GM18873 (cell line): ENCODE data around the gene BICD2.
A peak's percentile ranks its signal among the peaks of the same experiment; 100 is the strongest.

ENCODE experiments used
- ATAC-seq: cut with Tn5 transposase; IDR thresholded peaks from one replicate; pipeline ENCODE4 v1.9.1; 2021; ENCODE audit warnings: mild to moderate bottlenecking, moderate library complexity, moderate number of reproducible peaks; ENCODE audit not compliant: unreplicated experiment, low FRiP score

The BICD2 gene

DNA sequence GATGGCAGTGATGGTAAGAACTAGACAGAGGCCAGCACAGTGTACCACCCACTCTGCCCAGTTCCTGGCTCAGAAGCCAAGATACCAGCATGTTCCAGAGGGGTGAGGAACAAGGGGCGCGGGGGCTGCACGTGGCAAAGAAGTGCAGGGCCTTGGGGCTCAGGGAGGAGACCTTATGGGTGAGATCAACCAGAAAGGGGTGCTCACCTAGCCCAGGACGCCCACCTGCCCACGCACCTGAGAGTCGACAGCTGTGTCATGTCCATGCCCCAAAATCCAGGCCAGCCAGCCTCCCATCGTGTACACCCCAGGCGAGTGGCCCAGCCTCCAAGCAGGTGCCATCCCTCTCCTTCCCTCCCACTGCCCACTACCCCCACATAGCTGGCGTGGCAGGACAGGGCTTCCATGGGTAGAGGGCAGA, 34.9 kb downstream of the BICD2 start:
- no peak for ATAC-seq

DNA sequence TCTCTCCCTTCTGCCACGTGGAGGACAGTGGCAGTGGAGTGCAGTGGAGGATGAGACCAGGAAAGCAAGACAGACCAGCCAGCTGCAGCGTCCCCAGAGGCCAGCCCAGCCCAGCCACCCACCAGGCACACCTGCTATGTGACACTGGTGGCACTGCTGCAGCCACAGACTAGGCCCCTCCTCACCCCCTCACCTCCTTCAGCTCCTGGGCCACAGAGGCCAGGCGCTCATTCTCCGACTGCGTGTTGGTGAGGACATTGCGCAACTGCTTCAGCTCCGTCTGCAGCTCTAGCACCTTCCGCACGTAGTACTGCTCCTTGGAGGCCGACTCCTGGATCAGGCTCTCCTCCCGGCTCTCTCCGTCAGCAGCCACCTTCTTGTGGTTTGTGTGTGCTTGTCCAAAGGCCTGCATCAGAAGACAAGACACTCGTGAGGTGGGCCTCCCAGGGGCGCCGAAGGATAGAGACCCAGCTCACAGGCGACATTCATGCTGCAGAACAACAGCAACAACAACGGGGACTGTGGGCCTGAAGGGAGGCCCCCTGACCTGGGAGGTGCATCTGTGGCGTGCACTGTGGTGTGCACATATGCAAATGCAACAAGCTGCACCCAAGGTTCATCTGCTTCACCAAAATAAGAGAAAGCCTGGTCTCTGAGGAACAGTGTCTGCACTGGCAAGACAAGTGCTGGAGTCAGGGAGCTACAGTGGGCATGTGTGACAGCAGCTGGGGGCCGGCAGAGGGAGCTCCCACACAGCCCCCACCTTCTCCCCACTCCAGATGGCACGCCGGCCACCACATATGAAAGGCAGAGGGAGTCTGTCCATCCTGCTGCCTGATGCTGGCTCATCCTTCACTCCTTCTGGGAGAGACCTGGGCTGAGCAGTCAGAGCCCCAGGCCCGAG, 35.5 kb downstream of the BICD2 start:
- ATAC-seq: peak; percentile 63

DNA sequence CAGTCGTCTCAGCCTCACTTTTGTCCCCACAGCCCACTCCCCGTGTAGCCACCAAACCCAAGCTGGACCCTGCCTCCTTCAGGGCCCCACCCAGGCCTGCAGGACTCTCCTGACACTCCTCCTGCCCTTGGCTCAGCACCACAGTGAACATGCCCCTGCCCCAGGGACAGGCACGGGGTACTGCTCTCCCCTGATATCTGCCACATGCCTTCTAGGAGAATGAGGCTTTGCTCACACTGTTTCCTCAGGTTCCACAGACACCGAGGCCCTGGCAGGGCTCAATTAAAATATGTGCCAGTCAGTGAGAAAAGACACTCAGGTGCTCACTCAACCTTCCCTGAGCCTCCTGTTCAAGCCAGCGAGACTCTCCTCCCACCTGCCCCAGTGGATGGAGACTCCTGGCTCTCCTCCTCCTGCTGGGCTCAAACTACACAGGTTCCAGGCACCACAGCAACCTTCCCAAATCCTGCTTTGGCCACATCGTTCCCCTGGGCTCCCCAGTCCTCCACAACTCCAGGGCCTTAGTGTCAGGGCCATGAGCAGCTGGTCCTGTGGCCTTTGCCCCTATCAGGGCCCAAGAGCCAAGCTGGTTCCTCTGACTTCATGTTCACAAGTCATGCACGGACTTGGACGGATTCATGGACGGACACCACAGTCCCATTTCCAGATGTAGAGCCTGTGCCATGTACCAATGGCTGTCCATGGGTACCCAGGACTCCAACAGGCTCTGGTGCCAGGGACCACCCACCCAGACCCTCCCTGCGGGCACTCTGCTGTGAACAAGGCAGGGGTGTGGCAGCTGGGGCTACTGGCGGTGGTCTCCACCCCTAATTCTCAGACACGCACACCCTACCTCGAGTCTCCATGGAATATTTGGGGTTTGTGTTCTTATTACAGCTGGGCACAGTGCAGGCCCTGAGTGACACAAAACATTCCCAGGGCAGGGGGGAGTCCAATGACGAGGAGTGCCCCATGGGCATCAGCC, 36.6 kb downstream of the BICD2 start:
- ATAC-seq: no peak

DNA sequence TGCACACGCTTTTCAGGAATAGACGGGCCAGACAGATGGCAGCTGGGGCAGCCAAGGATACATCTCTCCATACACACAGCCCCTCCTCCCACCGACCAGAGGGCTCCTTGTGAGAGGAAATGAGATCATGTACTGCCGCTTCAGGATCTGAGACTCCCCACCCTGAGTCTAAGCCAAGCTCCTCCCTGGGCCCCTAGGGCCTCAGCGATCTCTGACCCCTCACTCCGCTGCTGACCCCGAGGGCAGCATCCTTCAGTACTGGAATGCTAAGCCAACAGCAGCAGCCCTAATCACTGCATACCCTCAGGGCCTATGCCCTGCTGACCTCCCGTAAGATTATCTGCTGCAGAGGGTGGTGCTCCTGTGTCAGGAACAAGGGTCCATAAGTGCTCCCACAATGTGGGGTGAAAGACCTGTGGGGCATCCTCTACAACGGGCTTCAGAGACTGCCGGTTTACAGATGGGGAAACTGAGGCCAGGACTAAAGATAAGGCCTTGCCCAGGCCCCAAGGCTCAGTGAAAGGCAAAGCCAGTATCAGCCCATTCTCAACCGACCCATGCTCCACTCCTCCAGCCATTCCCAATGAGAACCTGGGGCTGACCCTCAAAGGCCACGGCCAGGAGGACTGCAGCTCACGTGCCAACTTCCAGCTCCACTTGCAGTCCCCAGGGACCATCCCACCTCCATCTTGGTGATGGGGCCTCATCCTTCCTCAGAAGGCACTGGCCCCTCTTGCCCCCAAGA, 37.5 kb downstream of the BICD2 start:
- no peak for ATAC-seq

DNA sequence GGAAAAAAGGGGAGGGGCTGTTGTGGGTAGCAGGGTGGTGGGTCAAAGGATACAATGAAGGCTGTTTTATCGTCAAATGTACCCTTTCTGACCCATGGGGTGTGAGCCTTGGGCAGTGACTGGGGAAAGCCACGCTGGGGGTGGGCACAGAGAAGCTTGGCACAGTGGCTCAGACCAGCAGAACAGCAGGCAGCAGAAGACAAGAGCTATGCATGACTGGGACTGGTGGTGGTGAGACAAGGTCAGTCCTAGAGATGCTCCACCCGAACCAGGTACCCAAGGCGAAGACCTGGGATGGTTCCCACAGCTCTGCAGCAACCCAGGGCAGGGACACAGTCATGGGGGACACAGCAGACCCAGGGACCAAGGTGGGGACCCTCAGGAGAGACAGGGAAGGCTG, 38.3 kb downstream of the BICD2 start:
- no peak for ATAC-seq

DNA sequence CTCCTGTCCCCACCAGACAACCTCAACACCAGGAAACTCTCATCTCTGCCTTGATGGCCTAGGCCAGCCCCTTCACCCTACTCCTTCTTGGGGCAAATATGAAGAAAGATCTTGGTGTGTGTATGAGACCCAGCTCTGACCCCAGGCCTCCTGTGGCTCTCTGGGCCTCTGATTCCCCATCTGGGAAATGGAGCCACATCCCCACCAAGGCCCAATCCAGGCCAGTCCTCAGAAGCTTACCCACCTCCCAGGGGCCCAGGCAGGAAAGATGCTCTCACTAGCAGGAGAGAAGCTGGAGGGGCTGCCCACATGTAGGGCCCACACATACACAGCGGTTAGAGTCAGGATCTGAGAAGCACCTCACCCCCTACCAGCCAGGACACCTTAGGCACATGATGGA, 38.9 kb downstream of the BICD2 start:
- no peak for ATAC-seq

DNA sequence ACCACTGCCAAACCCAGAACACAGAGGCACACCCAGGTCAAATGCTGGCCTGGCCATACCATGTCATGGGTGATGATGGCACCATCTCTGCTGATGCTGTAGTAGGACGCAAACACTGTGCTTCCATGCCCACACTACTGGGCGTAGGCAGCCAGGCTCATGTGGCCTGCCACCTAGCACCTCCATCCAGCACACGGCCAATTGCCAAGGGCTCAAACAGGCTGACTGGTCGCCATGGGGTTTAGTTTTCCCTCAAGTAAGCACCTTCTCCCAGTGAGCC, 39.4 kb downstream of the BICD2 start:
- ATAC-seq: no peak

DNA sequence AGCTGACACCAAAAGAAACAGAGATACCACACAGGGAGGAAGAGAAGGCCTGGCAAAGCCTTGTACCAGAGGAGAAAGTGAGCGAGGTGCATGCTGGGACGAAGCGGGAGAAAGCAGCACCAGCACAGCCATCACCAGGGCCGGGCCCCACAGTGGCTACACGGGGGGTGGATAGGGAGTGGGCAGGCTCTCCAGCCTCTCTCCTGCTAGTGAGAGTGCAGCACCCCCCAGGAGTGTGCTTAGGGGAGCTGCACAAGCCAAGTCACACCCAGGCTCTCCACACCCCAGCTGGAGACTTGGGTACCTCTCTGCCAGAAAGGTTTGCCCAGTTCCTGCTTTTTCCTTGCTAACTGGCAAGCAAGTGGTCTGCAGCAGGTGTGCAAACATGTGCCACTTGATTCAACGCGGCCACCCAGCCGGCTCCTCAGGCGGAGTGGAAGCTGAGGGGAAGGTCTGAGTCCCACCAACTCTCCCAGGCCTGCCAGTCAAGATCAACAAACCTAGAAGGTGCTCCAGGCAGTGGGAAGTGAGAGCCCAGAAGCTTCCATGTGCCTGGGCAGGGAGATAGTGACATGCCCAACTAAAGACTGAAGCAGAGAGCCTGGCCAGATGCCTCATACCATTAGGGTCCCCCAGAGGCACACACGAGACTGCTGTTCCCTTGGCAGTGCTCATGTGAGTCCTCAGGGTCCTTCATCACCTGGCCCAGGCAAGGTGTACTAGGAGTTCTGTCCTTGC, 39.9 kb downstream of the BICD2 start:
- ATAC-seq: no peak

DNA sequence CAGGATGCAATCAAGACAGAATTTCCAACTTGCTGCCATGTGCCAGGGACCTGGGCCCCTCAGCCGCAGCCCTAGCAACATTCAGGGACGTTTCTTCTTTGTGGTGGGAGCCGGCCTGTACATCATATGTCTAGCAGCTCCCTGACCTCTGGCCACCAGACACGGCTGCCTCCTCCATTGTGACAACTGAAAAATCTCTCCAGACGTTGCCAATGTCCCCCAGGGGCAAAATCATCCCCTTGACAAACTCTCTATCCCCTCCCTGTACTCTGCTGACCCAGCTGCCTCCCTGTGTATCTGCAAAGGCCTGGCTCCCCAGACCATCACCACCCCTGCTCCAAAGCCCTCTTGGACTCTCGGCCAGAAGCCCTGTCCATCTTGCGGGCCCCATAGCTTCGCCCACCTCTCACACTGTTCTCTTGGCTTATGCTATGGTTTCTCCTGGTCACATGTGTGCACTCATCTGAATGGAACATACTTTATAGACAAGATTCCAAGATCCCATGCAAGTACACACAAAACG, 40.8 kb downstream of the BICD2 start:
- no peak for ATAC-seq

DNA sequence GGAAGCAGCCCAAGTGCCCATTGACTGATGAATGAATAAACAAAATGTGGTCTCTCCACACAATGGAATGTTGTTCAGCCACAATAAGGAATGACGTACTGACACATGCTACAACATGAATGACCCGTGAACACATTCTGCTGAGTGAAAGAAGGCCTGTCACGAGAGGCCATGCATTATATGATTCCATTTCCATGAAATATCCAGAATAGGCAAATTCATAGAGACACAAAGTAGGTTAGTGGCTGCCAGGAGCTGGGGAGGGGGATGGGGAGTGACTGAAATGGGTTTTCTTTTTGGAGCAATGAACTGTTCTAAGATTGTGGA, 41.4 kb downstream of the BICD2 start:
- ATAC-seq: no peak

DNA sequence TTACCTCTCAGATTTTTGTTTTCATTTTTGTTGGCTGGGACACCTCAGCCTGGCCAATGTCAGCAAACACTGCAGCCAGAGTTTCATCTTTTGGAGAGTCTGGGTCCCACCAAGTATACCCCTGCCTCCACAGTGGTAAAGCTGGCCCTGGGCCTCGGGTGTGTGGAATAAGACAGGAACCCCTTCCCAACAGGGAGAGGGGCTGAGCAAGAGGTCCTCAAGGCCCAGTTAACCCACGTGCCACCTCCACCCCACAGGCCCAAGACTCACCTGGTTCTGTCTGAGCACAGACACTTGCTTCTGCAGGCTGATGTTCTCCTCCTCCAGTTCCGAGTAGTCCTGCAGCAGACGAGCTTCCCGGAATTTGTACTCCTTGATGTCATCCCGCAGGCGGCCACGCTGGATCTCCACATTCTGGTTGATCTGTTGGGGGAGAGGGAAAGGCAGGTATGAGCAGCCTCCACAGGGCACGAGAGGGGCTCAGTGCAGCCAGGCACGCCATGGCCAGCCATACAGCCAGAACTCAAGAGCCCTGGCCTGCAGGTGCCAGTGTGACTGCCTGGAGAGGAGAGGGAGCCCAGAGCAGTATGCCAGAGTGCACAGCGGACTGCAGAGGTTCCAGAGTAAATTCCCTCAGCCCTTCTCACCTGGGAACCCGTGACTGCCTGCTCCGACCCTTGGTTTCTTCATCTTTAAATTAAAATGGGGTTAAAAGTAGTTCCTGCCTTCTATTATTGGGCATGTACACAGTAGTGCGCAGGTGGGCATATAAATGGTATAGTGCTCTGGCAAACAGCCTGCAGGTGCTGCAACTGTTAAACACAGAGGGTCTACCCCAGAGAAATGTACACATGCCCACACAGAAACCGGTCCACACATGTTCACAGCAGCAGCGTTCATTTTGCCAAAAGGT, 42.0 kb downstream of the BICD2 start:
- ATAC-seq: no peak

DNA sequence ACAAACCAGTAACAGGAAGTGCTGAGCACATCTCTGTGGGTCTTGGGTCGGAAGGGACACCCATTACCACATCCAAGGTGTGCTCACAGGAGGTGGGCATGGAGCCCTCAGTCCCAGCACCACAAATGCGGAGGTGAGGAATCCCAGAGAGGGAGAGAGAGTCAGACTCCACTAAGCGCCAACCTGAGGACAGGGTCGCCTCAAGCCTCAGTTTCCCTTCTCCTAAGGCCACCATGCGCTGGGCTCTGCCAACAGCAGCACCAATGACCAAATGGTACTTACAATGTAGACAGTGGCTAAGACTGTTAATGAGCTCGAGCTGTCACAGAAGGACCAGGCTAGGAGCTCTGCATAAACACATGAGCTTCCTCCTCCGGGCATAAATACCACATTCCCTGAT, 43.1 kb downstream of the BICD2 start:
- no peak for ATAC-seq

DNA sequence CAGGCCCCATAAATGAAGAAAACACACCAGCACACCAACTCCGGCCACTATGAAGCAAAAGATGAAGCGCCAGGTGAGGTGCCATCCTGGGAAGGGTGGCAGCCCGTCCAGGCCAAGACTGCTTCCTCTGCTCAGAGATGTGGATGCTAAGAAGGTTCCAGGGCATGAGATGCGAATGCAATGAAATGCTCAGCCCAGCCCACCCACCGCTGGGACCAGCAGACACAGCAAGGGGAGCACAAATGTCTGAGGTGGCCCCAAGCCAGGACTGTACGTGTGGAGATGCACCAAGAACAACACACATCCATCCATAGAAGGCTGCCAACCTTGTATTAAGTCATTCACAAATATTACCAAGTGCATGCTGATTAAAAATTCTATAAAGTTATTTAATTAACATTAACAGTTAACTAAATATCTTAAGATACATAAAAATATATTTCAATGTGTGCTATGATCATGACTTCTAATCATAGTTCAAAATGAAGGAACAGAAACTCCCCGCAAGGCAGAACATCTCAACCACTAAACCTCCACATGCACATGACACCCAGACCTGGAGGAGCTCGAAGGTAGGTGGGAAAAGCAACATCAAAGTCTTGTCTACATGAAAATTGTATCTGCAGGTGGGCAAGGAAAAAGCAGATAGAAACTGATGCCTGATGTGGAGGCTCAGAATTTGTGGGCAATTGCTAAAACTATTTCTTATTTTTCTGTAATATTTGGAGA, 43.7 kb downstream of the BICD2 start:
- ATAC-seq: no peak

DNA sequence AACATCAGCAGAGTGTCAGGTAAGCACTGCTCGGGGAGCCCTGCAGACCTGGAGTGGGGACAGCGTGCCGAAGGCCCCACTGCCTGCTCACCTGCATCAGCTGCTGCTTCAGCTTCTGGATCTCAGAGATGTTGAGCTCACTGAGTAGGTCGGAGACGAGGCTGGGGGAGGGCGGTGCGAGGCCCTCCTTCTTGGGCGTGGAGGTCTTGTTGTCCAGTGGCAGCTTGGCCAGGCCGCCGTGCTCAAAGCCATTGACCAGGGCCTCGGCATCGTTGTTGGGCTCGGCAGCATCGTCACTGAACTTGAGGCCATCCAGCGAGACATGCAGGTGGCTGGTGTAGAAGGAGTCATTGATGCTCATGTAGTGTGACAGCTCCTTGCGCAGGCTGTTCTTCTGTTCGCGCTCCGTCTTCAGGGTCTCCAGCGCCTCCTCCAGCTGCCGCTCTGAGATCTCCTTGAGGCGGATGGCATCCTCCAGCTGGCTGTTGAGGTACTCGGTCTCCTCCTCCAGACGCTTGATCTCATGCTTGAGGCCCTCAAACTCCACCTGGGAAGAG, 44.3 kb downstream of the BICD2 start:
- no peak for ATAC-seq

DNA sequence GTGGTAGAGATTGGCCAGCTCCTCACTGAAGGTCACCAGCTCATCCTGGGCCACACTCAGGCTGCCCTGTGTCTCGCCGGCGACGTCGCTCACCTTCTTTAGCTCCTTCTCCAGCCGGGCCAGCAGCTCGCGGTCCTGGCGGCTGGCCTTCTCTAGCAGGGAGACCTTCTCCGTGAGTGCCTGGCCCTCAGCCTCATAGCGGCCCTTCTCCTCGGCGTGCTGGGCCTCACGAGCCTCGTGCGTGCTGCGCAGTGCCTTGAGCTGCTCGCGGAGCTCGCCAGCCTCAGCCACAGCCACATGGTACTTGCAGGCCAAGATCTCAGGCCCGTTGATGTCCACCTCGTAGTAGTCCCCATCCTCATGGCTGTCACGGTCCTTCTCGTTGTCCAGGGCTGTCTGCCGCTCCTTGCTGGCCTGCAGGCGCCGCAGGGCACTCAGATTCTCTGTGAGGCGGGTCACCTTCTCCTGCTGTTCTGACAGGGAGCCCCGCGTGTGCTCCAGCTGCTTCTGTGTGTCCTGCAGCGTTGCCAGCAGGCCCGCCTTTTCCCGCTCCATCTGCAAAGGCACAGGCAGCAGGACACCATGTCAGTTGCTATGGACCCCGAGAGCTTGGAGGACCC, 45.5 kb downstream of the BICD2 start:
- no peak for ATAC-seq

DNA sequence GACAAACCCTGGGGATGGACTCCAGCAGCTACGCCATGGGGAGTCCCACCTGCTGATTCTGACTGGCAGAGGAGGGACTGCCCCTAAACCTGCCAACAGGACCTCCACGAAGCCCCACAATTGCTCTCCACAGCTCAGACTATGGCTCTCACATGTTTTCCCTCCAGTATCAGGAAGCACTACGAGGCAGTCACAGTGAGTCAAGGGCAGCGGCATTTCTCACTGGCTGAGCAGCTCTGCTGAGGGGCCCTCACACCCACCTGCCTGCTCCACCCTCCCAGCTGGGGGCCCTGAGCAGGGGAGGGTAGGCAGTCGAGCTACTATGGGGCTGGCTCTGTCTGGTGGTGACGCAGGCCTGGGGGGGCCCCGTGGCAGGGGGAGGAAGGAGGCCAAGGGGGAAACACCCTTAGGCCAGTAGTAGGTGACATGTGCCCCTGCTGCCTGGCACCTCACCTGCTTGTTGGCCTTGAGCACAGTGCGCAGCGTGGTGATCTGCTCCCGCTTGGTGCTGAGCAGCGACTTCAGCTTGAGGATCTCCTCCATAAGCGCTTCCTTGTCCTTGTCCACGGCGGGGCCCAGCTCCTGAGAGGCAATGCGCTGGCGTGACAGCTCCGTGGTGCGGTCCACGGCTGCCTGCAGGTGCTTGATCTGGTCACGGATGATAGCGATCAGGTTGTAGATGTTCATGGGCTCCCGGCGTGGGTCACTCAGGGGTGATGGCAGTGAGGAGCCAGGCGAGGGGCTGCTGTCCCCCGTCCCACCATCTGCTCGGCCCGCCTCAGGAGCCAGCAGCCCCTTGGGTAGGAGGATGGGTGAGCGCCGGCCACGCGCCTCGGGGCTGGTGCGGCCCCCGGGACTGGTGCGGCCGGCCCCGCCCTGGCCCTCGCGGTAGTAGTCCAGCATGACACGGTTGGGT, 46.3 kb downstream of the BICD2 start:
- ATAC-seq: no peak
